ENCODE data around the gene PACC1.

Gene PACC1

DNA sequence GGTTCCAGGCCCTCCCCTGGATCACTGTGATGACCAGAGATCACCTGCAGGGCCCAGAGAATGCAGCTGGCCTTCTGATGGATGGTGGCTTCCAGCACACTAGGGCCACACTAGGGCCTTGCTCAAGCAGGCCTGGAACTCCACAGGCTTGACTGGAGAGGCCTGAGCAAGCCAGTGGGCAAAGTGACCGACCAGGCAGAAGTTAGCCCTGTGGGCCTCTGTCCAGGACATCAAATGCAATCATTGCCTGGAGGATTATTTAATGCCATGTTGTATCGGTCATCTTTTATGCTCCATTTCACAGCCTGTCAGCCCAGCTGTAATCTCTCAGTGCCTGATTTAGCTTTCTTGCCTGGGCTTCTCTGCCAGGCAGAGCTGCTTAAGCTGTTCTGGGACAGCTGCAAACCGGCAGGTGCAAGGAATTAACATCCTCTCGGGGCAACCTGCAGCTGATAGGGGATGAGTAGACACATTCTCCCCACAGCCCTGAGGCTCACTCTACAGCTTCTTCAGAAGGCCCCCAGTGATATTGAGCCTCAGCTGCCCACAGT is 35.7 kb upstream of the PACC1 start:
- Mint-ChIP-seq H3K27ac (no peak overlapping the region), H3K9me3 (no peaks in the 10 kb centered on the region), H3K4me1 (no peaks in the 10 kb centered on the region), H3K36me3 (no peaks in the 10 kb centered on the region), H3K27me3 (no peaks in the 10 kb centered on the region), H3K4me3 (no peak overlapping the region)

DNA sequence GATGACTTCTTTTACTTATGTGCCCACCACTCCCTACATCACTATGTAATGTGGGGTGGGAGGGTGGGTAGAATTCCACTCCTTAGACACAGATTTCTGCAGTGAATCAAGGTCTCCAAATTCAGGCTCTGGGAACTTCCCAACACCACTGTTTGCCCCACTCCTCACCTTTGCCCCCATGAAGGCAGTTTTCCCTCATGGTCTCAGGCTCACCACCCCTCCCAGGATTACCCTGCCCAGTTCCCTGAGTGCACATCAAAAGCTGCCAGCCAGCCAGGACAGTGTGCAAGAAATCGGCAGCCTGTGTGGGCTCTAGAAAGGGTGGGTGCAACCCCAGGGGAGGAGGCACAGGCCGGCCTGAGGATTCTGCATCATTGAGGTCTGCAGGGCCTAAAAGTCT is 32.8 kb upstream of the PACC1 start:
- H3K9me3 Mint-ChIP-seq: no peaks in the 10 kb centered on the region
- H3K4me1 Mint-ChIP-seq: no peaks in the 10 kb centered on the region
- peaks cover 5% of the 10 kb centered on the region for H3K36me3 Mint-ChIP-seq
- no peaks in the 10 kb centered on the region for H3K27me3 Mint-ChIP-seq
- no peak overlapping the region for H3K4me3 Mint-ChIP-seq
- H3K27ac Mint-ChIP-seq: peak overlapping the region; percentile 8

DNA sequence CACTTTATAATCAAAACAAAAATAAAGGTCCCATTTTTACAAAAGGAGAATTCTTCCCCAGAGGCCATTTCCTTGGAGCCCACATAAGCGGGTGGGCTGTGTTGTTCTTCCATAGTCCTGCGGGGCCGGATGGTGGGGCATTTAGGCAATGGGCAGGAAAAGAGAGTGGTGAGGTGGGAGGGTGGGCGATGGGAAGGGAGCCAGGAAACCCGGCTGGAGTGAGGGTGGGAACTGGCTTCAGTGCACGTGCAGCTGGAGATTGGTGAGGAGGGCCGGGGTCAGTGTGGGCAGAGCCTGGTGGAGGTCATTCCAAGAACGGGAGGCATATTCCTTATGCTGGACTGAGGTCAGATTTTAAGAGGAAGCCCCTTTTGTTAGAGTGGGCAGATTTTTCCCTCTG is 31.6 kb upstream of the PACC1 start:
- H3K36me3 Mint-ChIP-seq: peaks cover 8% of the 10 kb centered on the region
- no peaks in the 10 kb centered on the region for H3K4me1 Mint-ChIP-seq
- H3K4me3 Mint-ChIP-seq: no peak overlapping the region
- no peaks in the 10 kb centered on the region for H3K27me3 Mint-ChIP-seq
- no peaks in the 10 kb centered on the region for H3K9me3 Mint-ChIP-seq
- no peak overlapping the region for H3K27ac Mint-ChIP-seq

DNA sequence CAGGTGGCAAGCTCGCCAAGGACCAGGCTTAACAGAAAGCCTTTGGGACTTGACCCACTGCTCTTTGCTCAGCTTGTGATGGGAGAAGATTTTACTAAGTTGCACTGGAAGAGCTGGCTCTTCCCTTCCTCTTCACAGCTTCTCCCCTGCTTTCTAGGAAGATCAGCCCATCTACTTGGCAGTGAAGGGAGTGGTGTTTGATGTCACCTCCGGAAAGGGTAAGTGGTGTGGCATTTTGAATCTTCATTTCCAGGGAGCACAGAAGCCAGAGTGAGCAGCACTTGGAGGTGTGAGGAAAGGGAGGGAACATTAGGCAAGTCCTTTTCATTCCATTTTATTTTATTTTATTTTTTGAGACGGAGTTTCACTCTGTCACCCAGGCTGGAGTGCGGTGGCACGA is 27.7 kb upstream of the PACC1 start:
- Mint-ChIP-seq H3K27ac (no peak overlapping the region), H3K9me3 (no peaks in the 10 kb centered on the region), H3K36me3 (peaks cover 8% of the 10 kb centered on the region), H3K4me3 (no peak overlapping the region), H3K4me1 (peaks cover 9% of the 10 kb centered on the region), H3K27me3 (no peaks in the 10 kb centered on the region)

DNA sequence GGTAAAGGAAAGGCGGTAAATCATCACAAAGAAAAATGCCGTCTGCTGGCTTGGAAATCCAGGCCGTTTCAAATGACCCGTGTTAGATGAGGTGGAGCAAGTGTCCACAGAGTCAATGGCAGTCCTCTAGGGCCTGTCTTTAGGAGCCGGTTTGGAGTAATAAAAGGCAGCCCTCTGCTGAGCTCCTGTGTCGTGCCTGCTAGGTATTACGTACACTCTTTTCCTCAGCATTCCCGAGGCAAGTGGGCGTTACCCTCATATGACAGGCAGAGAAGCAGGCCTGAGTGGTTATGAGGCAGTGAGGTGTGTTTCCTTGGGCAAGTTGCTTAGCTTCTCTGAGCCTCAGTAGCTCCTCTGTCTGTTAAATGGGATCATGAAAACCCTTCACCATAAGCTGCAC is 25.7 kb upstream of the PACC1 start:
- Mint-ChIP-seq H3K27me3 (no peaks in the 10 kb centered on the region), H3K36me3 (peaks cover 8% of the 10 kb centered on the region), H3K4me1 (peaks cover 11% of the 10 kb centered on the region), H3K4me3 (no peak overlapping the region), H3K9me3 (no peaks in the 10 kb centered on the region), H3K27ac (no peak overlapping the region)

- H3K27ac Mint-ChIP-seq: no peak overlapping the region
- no peaks in the 10 kb centered on the region for H3K27me3 Mint-ChIP-seq
- peaks cover 3% of the 10 kb centered on the region for H3K36me3 Mint-ChIP-seq
- peaks cover 21% of the 10 kb centered on the region for H3K4me1 Mint-ChIP-seq
- H3K9me3 Mint-ChIP-seq: no peaks in the 10 kb centered on the region
- H3K4me3 Mint-ChIP-seq: no peak overlapping the region
Observed at GRCh38 chr1:212438831-212439237, 24.1 kb upstream of the PACC1 start.

- Mint-ChIP-seq H3K27ac (no peak overlapping the region), H3K36me3 (peaks cover 1% of the 10 kb centered on the region), H3K4me3 (no peak overlapping the region), H3K9me3 (no peaks in the 10 kb centered on the region), H3K4me1 (peaks cover 28% of the 10 kb centered on the region), H3K27me3 (no peaks in the 10 kb centered on the region)
Observed at GRCh38 chr1:212437179-212437798, 22.6 kb upstream of the PACC1 start.

DNA sequence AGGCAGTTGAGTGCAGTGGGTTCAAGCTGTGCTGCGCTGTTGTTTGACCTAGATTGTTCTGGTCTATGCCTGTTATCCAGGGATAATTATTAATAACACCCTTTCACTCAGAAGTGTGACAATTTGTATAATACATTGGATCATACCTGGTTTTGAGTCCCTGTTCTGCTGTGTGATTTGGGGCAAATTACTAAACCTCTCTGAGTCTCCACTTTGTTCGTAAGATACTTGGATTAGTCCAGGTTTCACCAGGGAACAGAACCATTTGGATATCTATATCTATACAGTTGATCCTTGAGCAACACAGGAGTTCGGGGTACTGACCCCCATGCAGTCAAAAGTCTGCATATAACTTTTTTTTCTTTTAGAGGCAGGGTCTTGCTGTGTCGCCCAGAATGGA is 20.3 kb upstream of the PACC1 start:
- Mint-ChIP-seq H3K36me3 (no peaks in the 10 kb centered on the region), H3K9me3 (no peaks in the 10 kb centered on the region), H3K4me1 (peaks cover 40% of the 10 kb centered on the region), H3K27ac (no peak overlapping the region), H3K4me3 (no peak overlapping the region), H3K27me3 (no peaks in the 10 kb centered on the region)

DNA sequence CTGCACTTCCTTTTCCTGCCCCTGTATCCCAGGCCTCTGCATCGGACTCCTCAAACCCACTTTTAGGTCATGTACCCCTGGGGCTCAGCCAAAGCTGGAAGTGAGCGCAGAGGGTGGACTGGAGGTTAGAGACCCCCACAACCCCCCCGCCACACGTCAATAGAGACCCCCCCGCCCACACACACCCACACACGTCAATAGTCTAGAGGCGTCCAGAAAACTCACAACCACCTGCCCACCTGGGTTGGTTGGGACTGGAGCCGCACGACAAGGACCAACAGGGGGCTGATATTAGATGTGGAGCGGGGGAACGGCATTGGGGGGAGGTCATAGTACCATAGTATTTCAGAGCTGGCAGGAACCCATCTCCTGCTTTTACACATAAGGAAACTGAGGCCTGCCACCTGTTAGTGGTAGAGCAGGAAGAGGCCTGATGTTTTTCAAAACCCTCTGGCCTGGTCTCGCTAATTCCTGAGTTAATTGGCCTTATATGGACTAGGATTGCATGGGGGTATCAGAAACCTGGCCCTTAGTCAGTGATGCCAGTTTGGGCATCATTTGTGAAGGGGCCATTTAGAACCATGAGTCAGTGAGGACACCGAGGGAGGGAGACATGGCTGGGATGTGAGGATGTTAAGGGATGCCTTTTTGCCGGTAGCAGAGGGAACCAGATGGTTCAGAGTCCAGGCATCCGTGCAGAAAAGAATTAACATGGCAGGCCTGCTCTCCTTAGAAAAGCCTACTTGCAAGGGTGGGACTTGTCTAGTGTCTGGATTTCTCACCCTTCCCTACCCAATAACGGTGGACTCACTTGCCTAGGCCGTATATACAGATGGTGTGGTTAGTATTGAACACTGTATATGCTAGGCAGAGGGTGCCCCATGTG is 19.1 kb upstream of the PACC1 start:
- no peak overlapping the region for H3K27ac Mint-ChIP-seq
- no peaks in the 10 kb centered on the region for H3K27me3 Mint-ChIP-seq
- H3K4me1 Mint-ChIP-seq: peaks cover 40% of the 10 kb centered on the region
- peak overlapping the region; percentile 81 for H3K4me3 Mint-ChIP-seq
- H3K9me3 Mint-ChIP-seq: no peaks in the 10 kb centered on the region
- no peaks in the 10 kb centered on the region for H3K36me3 Mint-ChIP-seq

DNA sequence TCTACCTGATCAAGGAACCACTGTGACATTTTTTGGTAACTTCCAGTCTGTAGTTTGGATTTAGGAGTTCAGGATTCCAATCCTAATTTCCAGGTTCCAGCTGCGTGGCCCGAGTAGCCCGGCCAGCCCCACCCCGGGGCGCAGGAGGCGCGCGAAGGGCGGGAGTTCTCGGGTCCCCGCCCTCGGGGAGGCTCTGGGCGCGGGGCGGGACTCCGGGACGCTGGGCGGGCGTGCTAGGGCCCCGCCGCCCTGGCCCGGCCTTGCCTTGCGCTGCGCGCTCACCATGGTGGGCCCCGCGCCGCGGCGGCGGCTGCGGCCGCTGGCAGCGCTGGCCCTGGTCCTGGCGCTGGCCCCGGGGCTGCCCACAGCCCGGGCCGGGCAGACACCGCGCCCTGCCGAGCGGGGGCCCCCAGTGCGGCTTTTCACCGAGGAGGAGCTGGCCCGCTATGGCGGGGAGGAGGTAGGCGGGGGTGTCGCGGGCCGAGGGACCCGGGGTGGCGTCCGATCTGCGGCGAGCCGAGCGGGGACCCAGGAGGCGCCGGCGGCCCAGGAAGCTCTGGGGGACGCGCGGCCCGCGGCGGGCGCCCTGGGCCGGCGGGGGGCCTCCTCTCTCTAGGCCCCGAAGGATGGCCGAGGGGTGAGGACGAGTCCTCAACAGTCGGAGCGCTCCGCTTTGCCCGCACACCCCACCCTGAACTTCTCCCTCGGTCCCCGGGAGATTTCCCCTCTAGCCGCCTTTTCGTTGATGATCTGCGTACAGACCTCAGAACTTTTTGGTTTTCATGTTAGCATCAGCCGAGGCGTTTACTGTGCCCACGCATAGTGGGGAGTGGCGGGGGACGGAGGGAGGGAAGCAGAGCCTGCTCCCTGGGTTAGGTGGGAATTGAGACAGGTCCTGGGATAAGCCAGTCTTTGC is 18.2 kb upstream of the PACC1 start, which contains the start of gene NENF:
Gene NENF (plus strand): TSS at position 260 of the 916 bp plus-strand sequence. CDS start 24 bp downstream, at position 284.
- peaks cover 36% of the 10 kb centered on the region for H3K4me1 Mint-ChIP-seq
- H3K27ac Mint-ChIP-seq: peak within 1 kb of the TSS; percentile 3
- H3K36me3 Mint-ChIP-seq: no peaks in the 10 kb centered on the region
- no peaks in the 10 kb centered on the region for H3K9me3 Mint-ChIP-seq
- H3K4me3 Mint-ChIP-seq: peak within 1 kb of the TSS; percentile 81
- no peaks in the 10 kb centered on the region for H3K27me3 Mint-ChIP-seq

GRCh38 chr1:212432272-212432660 is 17.6 kb upstream of the PACC1 start:
- Mint-ChIP-seq H3K9me3 (no peaks in the 10 kb centered on the region), H3K27ac (peak overlapping the region; percentile 3), H3K36me3 (no peaks in the 10 kb centered on the region)

GRCh38 chr1:212431644-212432043 is 17.0 kb upstream of the PACC1 start:
- Mint-ChIP-seq H3K27ac (no peak overlapping the region), H3K4me3 (peak overlapping the region; percentile 57)

More at GRCh38 chr1:212432272-212432660, 17.6 kb upstream of the PACC1 start:
- H3K4me1 Mint-ChIP-seq: peaks cover 30% of the 10 kb centered on the region
- no peaks in the 10 kb centered on the region for H3K27me3 Mint-ChIP-seq
- H3K4me3 Mint-ChIP-seq: peak overlapping the region; percentile 64

GRCh38 chr1:212430955-212431394 is 16.3 kb upstream of the PACC1 start:
- no peaks in the 10 kb centered on the region for H3K36me3 Mint-ChIP-seq
- H3K27ac Mint-ChIP-seq: no peak overlapping the region
- H3K4me3 Mint-ChIP-seq: no peak overlapping the region
- peaks cover 29% of the 10 kb centered on the region for H3K4me1 Mint-ChIP-seq
- H3K27me3 Mint-ChIP-seq: no peaks in the 10 kb centered on the region
- H3K9me3 Mint-ChIP-seq: no peaks in the 10 kb centered on the region

More at GRCh38 chr1:212431644-212432043, 17.0 kb upstream of the PACC1 start:
- no peaks in the 10 kb centered on the region for H3K36me3 Mint-ChIP-seq
- no peaks in the 10 kb centered on the region for H3K27me3 Mint-ChIP-seq
- H3K9me3 Mint-ChIP-seq: no peaks in the 10 kb centered on the region
- peaks cover 29% of the 10 kb centered on the region for H3K4me1 Mint-ChIP-seq

DNA sequence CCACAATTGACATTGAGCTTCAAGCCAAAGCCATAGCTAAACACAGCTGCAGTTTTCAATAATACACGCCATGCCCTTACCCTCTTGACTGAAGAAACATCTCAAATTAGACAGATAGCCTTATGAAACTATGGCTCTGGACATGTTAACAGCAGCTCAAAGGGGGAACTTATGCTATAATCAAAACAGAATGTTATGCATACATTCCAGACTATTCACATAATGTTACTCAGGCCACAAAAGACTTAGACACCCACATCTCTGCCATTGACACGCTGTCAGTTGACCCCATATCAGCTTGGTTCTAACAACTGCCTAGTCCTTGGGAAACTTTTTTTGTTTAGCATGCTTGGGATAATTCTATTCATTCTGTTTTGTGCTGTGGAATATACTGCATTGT is 15.7 kb upstream of the PACC1 start:
- H3K4me3 Mint-ChIP-seq: no peak overlapping the region
- no peaks in the 10 kb centered on the region for H3K27me3 Mint-ChIP-seq
- H3K36me3 Mint-ChIP-seq: no peaks in the 10 kb centered on the region
- H3K27ac Mint-ChIP-seq: no peak overlapping the region
- H3K9me3 Mint-ChIP-seq: no peaks in the 10 kb centered on the region
- peaks cover 29% of the 10 kb centered on the region for H3K4me1 Mint-ChIP-seq

DNA sequence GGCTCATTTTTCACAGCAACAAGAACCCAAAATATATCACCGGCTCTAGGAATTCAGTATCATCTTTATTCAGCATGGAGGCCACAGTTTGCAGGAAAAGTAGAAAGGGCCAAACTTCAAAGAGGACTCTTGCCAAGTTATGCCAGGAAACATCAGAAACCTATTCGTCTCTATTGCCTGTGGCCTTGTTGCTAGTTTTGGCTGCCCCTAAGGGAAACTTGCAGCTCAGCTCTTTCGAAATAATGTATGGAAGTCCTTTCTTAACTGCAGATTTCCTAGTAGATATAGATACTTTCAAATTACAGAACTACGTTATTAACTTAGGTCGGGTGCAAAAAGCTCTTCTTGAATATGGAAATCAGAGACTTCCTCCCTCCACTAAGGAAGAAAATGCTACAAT is 13.8 kb upstream of the PACC1 start:
- no peak overlapping the region for H3K4me3 Mint-ChIP-seq
- no peaks in the 10 kb centered on the region for H3K27me3 Mint-ChIP-seq
- no peaks in the 10 kb centered on the region for H3K36me3 Mint-ChIP-seq
- no peak overlapping the region for H3K27ac Mint-ChIP-seq
- no peaks in the 10 kb centered on the region for H3K9me3 Mint-ChIP-seq
- H3K4me1 Mint-ChIP-seq: peaks cover 15% of the 10 kb centered on the region
